ENCODE results near the gene MISP3.

MISP3 gene

DNA sequence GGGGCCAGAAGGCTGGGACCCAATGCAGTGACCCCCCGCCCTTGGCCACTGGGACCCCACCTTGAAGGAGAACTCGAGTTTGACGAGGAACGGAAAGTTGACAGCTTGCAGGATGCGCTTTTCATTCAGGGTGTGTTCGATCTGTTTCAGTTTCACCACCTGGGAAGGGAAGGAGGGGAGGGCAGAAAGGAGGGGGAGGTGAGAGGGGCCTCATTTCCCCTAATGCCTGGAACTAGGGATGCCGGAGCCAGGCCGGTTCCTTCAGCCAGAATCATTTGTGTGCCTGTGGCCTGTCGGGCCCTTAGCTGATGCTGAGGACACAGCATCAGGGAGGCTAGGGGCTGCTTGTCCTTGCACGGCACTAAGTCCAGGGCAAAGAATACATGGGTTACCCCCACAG is 30.2 kb downstream of the MISP3 start:
- DNase-seq (ENCODE audit: low read depth) = no peak

DNA sequence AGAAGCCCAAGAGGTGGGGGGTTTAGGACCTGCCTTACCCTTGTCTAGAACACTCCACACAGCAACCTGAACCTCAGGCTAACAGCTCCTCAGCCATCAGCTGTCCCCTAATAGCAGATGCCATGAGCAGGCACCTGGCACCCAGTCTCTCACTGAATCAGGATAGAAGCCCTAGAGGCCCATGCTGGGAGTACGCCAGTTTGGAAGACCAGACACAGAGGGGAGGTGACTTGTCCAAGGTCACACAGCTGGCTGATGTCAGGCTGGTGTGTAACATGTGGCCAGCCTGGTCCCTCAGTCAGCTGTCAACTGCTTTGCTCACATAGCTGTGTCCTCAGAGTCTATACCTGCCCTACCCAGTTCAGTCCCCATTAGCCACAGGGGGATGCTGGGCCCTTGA is 30.7 kb downstream of the MISP3 start:
- no peak for DNase-seq (ENCODE audit: low read depth)

DNA sequence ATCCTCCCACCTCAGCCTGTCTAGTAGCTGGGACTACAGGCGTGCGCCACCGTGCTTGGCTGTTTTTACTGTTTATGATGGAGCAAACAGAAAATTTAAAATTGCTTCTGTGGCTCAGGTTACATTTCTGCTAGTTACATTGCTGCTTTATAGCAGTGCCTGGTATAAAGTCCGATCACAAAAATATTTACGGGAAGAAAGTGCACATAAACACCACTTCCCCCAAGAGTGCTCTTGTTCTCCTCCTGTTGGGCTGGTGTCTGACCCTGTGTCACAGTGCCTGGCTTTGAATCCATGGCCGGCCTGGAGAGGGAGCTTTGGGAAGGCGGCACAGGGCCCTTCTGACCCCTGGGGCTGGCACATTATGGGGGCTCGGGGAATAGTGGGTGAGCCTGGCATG is 33.1 kb downstream of the MISP3 start:
- DNase-seq (ENCODE audit: low read depth) = no peak

DNA sequence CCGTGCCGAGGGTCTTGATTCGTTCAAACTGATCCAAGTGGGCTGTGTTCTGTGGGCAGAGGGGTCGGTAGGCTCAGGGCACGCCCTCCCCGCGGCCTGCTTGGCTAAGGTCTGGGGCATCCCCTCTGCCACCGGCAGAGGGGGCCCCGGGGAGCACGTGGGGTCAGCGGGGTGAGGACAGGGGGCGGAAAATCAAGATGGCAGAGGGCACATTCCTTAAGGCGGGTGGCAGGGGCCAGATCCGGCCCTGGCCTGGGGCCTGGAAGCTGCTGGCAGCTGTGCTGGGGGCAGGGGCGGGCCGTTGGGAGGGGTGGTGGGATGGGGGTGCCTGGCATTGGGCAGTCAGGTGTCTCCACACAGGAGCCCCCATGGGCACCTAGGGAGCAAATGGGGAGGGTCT is 34.3 kb downstream of the MISP3 start:
- no peak for DNase-seq (ENCODE audit: low read depth)

DNA sequence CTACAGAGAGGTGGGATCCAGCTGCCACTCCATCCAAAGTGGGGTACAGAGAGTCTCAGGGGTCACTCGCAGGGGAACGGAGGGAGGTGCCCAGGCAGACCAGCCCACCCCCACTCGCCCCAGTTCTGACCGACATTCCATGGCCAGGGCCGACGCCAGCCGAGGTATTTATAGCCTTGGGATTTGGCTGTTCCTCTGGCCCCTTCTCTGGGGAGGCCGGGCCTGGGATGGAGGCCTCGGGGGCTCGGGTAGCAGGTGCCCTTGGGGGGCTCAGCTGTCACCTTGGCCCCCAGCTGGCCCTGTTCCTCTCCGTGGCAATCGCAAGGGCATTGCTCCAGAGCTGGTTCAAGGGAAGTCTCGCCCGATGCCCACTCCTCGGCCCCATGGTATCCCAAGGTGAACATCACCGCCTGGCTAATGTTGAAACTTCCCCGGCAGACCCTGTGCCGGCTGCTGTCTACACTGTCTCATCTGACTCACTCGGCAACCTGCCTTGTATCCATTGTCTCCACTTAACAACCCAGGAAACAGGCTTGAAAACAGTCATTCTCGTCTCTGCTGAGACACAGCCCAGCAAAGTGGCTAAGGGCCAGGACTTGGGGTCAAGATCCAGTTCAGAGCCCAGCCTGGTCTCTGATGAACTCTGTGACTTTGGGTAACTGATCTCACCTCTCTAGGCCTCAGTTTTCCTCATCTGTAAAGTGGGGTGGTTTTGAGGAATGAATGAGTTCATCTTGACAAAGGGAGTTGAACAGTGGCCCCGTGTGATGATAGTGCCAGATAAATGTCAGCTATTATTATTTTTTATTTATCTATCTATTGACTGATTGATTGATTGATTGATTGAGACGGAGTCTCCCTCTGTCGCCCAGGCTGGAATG is 35.2 kb downstream of the MISP3 start:
- no peak for DNase-seq (ENCODE audit: low read depth)

DNA sequence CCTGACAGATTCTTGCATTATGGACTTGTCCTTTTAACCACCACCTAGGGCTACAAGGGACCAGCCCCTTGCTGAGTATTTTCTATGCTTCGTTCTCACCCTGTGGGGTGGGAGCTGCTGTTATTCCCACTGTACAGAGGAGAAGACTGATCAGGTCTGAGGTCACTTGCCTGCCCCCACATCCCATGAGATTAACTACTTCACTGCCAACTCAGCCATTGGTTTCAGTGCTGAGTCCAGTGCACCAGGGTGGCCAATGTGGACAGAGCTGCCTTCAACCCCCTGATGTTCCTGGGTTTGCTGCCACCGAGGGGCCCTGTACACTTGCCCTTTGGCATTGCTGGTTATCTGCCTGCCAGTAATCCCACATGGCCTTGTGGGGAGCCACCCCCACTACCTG is 38.1 kb downstream of the MISP3 start:
- DNase-seq (ENCODE audit: low read depth) = no peak

DNA sequence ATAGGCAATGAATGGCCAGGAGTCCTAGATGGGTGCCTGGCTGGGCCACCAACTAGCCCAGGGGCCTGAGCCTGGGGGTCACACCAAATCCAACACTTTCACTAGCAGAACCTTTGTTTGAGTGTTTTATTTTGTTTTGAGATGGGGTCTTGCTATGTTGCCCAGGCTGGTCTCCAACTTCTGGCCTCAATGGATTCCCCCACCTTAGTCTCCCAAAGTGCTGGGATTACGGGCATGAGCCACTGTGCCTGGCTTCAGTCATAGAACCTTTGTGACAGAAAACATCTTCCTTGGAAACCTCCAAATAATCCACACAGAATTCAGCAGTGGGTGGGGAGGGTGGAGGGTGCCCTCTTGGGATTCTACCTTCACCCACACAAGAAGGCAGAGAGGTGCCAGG is 38.9 kb downstream of the MISP3 start:
- no peak for DNase-seq (ENCODE audit: low read depth)

DNA sequence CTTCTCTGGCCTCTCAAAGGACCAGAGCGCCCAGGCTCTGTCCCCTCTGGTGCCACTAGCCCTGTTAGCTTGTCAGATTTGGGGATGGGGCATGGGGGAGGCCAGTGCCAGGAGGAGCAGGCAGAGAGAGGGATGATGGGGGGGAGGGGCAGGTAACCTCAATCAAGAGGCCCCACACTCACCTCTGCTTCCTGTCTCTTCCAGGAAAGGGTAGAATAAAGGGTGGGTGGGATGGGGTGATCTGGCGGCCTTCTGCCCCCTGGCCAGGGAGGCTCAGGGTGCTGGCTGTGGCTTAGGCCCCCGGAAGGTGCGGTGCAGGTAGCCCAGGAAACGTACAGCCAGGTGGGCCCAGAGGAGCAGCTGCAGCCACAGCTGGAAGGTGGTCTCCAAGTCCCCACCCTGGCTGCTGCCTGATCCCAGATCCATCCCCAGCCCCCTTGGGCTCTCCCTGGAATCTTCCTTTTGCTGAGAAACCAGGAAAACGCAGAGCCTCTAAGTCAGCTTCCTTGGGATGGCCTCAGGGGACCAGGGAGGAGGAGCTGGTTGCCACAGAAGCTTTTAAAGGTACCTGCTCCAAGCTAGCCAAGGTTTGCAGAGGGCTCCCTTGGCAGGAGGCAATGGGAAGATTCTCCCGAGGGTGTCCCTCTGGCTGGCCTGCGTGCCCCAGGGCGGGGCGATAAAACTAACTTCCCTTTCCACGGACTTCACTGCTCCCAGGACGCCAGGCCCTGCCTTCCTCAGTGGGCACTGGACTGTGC is 39.6 kb downstream of the MISP3 start:
- DNase-seq (ENCODE audit: low read depth) = no peak

DNA sequence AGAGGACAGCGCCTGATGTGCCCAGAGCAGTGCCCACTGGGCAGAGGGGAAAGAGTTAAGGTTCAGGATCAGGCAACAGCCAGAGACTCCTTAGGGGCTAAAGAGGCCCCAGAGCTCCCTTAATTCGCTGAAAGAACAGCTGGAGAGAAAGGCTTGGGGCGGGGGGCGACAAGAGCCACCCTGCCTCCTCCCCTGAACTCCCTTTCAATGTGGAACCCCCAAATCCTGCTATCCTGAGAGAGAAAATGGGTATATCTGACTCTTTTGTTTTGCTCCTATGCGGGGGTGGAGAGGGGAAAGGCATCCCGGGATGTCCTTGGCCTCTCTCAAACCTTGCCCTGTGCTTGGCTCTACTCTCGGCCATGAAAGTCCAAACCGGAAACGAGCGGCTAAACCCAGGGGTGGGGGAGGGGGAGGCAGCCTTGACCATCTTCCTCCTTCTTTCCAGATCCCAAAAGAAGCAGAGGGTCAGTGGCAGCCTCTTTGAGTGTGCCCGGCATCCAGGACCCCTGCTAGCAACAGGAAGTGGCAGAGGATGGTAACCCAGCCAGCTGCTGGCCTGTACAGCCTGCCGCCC is 40.3 kb downstream of the MISP3 start:
- no peak for DNase-seq (ENCODE audit: low read depth)

DNA sequence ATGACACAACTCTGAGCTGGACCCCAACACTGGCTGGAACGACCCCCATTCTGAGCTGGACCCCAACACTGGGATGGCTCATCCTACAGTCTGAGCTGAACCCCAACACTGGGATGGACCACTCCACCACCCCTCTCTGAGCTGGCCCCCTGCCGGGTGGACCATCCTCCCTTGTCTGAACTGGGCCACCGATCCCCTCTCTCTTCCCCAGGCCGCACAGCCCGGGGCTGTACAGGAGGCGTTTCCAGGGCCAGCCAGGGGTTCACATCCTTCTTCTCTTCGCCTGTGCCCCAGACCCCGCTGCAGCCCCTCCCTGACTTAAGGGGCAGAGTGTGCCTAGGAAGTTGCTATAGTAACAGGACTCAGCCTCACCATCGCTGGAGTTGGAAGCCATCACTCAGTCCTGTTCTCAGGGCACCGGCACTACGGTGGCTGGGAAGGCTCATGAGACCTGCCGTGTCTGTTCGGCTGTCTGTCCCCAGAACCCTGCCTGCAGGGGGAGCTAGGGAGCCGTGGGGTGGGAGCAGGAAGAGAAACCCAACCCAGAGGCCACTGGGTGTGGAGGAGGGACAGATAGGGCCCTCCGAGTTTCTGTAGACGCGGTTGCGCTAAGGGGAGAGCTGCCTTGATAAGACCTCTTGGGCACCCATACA is 41.3 kb downstream of the MISP3 start:
- no peak for DNase-seq (ENCODE audit: low read depth)

DNA sequence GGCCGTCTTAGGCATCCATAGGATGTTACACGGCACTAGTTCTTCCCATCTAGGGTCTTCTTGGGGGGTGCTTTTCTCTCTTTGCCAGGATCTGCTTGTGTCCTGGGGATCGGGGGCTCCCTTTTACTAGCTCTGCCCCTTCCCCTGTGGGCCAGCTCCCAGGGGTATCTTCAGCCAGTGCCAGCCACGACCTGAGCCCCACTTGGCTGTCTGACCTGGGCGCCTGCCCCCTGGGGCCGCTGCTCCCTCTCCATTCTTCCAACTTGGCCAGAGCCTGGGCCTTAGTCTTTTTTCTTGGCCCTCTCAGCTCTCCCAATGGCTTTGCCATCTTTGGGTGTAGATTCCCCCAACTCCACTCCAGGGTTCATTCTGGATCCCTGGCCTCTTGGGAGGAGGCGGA is 41.9 kb downstream of the MISP3 start:
- DNase-seq (ENCODE audit: low read depth) = no peak

DNA sequence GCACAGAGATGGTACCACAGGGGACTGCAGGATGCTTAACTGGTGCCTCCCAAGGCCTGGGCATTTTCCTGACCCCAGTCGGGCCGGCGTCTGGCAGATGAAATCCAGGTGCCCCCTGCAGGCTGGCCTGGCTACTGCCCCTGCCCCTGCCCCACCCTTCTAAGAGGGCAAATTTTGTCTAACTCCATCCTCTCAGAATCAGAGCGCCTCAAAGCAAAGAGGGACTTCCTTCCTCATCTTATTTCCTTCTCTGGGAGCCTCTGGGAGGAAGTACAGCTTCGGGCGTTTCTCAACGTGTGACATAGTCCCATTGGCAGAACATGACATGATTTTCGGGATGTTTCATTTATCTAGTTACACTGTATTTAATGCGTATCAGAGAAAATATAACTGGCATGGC is 42.3 kb downstream of the MISP3 start:
- no peak for DNase-seq (ENCODE audit: low read depth)

DNA sequence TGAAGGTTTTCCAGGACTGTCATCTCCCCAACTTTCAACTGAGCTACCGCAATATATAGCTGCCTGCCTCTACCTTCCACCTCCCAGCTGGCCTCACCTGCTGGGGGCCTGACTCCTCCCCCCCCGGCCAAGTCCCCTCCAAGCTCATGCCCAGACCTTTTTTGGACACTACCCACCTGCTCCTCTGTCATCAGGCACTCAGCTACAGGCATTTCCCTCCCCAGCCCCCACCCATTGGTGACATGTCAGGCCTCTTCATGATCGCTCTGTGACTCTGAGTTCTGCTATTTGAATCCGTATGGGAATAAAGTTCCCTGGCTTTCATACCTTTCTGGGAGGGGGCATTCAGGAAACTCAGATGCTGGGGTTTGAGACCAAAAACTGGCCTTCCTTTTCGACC is 43.2 kb downstream of the MISP3 start:
- no peak for DNase-seq (ENCODE audit: low read depth)

DNA sequence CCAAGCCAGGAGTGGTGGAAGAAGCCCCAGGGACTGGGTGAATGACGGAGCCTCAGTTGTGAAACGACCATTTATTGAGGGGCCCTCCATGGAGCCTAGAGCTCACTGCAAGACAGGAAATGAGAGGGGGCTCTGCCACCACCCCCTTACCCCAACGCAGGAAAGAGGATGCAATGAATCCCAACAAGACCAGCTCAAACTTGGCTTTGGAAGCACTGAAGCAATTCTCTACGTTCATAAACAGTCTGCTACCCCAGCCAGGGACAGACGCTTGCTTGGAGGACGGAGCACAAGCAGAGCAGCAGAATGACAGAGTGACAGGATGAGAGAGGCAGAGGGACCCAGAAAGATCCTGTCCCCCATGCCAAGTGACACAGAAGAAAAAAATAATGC is 43.9 kb downstream of the MISP3 start:
- no peak for DNase-seq (ENCODE audit: low read depth)

DNA sequence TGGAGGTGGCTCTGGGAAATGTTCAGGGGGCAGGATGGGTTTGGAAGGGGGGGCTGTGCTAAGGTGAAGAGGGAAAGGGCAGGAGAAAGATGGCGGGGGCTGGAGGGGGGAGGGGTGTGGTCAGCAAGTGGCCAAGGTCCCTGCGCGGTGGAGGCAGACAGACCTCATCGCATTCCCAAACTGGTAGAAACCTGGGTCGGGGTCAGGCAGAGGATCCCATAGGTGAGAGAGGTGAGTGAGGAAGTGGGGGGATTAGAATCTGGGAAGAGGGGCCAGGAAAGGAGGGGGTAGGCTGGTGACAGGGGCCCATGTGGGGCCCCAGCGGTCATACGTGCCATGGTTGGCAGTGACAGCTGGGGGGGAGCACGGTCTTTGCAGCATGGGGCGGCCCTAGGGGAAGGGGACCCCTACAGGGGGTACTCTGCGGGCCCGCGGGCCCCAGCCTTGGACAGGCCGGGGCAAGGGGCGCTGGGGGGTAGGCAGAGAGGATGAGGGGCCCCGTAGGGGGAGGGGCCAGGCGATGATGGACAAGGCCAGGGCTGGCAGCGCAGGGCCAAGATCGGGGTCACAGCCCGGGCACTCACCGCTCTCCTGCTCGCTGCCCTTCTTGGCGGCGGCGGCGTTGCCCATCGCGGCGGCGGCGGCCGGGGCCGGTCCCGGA is 44.5 kb downstream of the MISP3 start:
- no peak for DNase-seq (ENCODE audit: low read depth)

DNA sequence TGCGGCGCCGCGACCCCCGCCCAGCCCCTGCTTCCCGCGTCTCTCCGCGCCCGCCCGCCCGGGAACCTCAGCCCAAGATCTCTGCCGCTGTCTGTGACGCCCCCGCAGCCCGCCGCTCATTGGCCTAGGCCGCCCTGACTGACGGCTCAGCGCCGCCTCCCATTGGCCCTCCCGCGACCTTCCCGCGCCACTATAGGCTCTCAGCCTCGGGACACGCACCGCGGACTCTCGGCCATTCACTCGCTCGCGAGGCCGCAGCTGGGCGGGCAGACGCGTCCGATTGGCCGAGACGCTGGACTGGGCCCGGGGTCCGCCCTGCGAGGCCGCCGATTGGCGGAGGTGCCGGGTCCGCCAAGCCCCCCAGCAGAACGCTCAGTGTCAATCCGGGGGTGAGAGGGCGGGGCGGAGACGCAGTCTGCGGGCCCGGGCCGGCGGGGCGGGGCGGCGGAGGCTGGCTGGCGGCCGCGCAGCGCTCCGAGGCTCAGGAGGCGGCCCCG is 45.1 kb downstream of the MISP3 start, which contains the start of gene PRKACA:
PRKACA (minus strand) TSS at position 95 of the 497 bp plus-strand sequence. CDS start 215 bp downstream, outside the sequence.
- peak; percentile 98 for DNase-seq (ENCODE audit: low read depth)

DNA sequence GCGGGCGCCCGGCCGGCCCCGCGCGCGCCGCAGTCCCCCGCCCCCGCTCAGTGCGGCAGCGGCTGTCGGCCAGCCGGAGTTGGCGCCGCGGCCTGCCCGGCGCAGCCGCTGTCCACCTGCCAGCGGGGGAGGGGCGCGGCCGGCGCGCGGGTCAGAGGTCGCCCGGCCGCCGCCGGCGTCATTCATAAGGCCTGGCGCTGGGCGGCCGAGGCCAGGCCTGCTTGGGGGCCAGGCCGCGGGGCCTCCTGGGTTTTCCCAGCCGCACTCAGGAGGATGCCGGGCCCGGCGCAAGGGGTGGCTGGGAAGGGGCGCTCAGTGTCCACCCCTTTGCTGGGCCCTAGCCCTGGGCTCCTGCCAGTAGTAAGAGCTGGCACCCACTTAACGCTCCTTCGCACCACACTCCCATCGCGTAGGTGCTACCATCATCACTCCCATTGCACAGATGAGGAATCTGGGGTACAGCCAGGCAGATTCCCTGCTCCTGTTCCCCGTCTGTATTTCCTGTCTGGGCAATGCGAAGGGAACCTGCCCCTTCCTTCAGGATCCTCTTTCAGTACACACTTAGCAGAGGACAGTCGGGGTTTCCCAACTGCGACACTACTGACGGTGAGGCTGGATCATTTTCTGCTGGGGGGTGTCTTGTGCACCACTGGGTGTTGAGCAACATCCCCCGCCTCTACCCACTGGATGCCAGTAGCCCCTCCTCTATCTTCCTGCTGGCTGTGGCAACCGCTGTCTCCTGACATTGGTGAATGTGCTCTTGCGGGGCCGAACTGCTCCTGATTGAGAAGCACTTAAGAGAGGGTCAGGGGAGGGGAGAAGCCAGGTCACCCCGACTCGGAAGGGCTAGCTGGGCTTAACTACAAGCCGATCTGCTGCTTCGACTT is 45.8 kb downstream of the MISP3 start:
- DNase-seq (ENCODE audit: low read depth) = peak; percentile 54

DNA sequence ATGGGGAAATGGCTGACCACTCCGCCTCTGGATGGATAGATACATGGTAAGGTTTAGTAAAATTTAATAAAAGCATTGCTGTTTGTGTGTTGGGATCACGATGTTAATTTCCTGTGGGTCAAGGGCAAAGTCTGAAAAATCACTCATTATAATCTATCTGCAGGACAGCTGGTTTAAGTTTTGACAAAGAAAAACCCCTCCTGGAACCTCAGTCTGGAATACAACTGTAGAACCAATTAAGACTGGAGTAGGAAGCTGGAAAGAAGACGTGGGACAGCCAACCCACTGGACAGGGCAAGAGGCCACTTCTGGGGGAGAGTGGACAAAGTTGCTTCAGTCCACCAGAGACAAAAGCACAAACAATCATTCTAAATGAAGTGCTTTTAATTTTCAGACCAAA is 46.6 kb downstream of the MISP3 start:
- DNase-seq (ENCODE audit: low read depth) = no peak

DNA sequence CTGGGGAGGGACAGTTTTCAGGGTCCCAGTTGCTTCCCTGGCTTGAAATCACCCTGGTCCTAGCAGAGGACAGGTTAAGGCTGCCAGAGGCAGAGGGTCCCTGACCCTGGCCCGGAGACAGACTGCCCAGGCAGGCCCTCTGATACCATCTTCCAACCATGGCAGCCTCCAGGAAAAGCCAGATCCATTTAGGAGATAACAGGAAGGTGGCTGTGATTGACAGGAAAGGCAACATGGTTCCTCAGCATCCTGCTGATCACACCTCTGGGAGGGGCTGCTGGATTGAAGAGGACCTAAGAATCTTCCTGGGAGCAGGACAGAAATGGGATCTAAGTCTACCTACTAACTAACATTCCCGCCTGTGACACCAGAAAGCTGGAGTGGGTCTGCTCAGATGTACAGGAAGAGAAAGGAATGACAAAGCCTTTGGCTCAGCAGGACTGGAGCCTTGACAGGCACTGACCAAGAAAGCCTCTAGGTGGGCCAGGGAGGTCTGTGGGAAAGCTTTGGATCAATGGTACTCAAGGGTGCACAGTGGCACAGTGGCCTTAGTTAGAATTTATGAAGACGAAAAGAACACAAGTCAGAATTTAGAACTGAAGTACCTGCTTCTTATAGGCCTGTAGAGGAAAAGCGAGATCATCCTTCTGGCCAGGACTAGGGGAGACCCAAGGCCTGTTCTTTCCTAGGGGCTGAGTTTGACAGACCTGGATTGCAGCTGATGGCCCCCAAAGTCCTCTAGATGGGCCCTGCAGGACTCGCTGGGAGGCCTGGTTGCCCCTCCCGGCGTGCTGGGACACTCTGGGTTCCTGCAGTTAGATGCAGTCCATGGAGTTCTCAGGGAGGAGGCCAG is 47.3 kb downstream of the MISP3 start:
- DNase-seq (ENCODE audit: low read depth) = no peak

DNA sequence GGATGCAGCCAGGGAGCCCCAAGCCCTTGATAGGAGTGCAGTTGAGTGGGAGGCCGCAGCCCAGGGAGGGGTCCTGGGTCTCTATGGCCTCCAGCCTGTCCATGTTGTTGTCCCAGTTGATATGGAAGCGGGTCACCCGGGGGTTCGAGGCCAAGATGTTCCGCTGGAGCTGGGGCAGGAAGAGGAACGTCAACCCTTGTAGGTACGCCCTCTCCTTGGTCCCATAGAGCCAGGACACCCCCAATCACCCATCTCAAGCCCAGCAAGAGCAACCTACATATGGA is 47.9 kb downstream of the MISP3 start:
- no peak for DNase-seq (ENCODE audit: low read depth)
